H54 (cell line): ENCODE measurements around the gene DCC.

ENCODE experiments used
- DNase-seq: peaks from one replicate; pipeline ENCODE4 v3.0.0; 2011; ENCODE audit warnings: low spot score, mixed read lengths; ENCODE audit not compliant: insufficient read length
- FAIRE-seq: peaks from 3 replicates; lab custom pipeline; 2011; peaks lifted over from hg19 to GRCh38; lab: Jason Lieb, UNC
- POLR2A ChIP-seq: IDR thresholded peaks from 2 replicates; pipeline ENCODE4 v1.6.1; 2011; ENCODE audit warnings: low read depth, mild to moderate bottlenecking, low read length

The DCC gene

GRCh38 chr18:52531836-52532235 lies 191.8 kb downstream of the DCC start:
- no peak for TF ChIP-seq POLR2A
- DNase-seq: no peak
- no peak for FAIRE-seq

DNA sequence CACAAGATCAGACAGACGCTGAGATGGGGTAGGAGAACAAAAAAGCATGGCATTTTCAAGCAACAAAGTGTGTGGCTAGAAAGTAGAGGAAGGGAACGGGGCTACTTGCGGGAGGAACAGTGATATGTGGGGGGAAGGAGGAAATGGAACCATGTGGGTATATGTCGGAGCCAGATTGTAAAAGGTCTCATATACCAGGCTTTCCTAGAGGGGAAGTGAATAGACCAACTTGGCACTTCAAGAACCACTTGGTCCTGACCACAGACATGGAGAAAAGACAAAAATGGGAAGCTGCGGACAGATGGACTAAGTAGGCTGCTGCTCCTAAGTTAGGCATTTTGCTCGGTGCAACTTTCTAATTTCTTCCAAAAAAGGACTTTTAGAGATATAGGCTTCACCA lies 196.0 kb downstream of the DCC start:
- DNase-seq (no peak), FAIRE-seq (no peak)

DNA sequence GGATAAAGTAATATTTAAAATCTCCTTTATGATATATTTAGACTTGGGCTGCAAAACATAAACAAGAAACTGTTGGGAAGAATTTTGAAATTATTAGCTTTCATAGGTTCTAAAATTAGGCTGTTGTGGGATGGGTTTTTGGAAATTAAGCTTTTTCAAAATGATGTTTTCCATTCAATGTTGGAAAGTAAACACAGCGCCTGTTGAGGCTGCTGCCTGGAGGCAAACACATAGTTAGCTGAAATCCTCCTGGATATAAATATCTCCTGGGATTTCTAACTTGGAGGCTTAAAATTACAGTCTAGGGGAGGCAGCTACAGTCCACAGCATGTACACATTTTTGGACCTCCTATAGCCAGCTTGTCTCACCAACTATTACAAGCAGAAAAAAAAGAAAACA lies 197.3 kb downstream of the DCC start:
- DNase-seq: no peak
- no peak for TF ChIP-seq POLR2A
- no peak for FAIRE-seq

More for the DNA sequence above, 196.0 kb downstream of the DCC start:
- TF ChIP-seq POLR2A: no peak

DNA sequence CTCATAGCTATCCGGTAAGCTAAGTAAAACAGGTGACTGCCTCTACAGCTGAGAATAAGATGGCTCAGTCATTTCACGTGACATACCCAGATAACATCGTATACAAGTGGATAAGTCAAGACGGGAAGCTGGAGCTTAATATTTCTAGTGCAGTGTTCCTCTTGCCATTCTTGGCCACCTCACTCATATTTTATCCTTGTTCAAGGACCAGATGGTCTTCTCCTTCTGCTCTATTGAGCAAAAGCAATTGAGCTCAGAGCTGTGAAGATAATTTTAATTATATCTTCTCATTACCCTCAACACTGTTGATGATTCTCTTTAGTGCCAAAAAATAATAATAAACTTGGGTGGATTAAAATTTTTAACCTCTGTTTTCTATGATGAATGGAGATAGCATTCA lies 201.1 kb downstream of the DCC start:
- TF ChIP-seq POLR2A: no peak
- no peak for DNase-seq
- FAIRE-seq: no peak

GRCh38 chr18:52544086-52544485 lies 204.1 kb downstream of the DCC start:
- DNase-seq (no peak), FAIRE-seq (no peak)
- no peak for TF ChIP-seq POLR2A

- DNase-seq: no peak
- FAIRE-seq: no peak
- no peak for TF ChIP-seq POLR2A
Observed at GRCh38 chr18:52546686-52547346, 206.8 kb downstream of the DCC start.

DNA sequence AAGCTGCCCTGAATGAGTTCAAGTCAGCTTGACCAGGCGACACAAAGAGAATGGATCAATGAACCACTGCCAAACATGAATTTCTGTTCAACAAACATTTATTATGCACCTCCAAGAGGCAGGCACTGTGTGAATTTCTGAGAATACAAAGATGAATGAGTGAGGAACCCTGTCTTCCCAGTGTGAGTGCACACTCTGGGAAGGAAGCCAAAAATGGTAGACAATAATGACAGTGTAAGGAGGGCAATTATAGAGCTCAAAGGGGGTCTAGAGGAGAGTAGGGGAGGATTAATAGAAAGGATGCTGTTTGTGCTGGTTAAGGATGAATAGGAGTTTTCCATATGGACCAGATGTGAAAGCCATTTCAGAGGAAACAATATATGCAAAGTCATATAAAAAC lies 213.4 kb downstream of the DCC start:
- no peak for TF ChIP-seq POLR2A
- FAIRE-seq: no peak
- no peak for DNase-seq

DNA sequence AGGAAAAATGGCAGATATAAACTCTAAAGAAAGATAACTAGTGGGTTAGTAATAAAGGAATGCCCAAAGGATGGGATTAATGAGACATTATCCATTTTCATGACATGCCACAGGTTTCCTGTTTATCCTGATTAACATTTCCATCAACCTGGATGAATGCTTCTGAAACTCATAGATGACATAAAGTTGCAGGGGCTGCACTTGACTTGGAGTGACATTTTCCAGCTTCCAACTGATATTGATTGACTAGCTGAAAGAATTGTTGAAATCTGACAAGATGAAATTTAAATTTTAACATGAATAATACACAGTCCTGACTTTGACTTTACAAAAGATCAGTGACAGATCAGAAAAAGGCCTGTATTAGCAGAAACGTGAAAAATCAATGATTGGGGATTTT lies 214.2 kb downstream of the DCC start:
- DNase-seq (no peak), FAIRE-seq (no peak)
- no peak for TF ChIP-seq POLR2A

- no peak for TF ChIP-seq POLR2A
- DNase-seq (no peak), FAIRE-seq (no peak)
Observed at GRCh38 chr18:52567360-52567759, 227.4 kb downstream of the DCC start.

DNA sequence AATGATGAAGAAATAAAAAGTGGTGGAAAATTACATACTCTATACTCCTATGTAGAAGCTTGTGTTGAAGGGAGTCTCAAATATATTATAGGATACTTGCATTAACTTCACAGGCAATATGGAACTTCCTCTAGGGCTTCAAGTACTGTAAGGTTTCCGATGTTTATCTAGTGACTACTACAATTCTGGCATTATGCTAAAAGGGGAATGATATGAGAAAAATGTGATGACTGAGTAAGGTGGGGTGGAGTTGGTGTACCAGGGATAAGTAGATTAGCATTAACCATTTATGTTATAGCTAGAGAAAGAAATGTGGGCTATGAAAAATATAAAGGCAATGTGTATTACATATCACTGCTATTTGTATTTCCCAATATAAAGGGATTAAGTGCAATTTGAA lies 229.5 kb downstream of the DCC start:
- FAIRE-seq (no peak), DNase-seq (no peak)
- TF ChIP-seq POLR2A: no peak

GRCh38 chr18:52570975-52571374 lies 231.0 kb downstream of the DCC start:
- DNase-seq (no peak), FAIRE-seq (no peak)
- no peak for TF ChIP-seq POLR2A

- FAIRE-seq: no peak
- DNase-seq: no peak
- no peak for TF ChIP-seq POLR2A
Observed at GRCh38 chr18:52572036-52573000, 232.3 kb downstream of the DCC start.

DNA sequence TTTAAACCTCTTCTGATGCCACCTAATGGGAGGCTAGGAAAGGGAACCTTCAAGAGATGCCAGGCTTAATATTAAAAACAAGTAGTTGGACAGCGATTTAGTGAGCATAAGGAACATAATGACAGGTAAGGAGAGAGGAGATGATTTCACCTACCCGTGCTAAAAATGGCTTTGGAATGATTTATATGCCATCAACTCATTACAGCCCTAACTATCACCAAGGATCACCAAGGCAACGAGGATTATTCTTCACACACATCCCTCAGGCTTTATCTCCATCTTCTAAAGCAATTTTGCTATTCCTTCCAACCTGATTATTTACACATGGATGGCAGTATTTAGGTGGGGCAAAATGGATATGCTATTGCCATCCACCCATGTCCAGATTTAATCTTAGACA lies 237.8 kb downstream of the DCC start:
- no peak for TF ChIP-seq POLR2A
- FAIRE-seq (no peak), DNase-seq (no peak)

- no peak for DNase-seq
- no peak for TF ChIP-seq POLR2A
- no peak for FAIRE-seq
Observed at GRCh38 chr18:52582061-52582460, 242.1 kb downstream of the DCC start.
